GM12892 (cell line): ENCODE data around the gene PDGFB. TPM values are rescaled to one million over a fixed set of nuclear protein-coding genes. Genes with fewer than 3 reads are reported as not detected.

ENCODE experiments used
- DNase-seq: peaks from one replicate; pipeline ENCODE4 v3.0.0; 2011; ENCODE audit not compliant: insufficient read length
- FAIRE-seq: peaks from 2 replicates; lab custom pipeline; 2011; peaks lifted over from hg19 to GRCh38; lab: Jason Lieb, UNC
- POLR2A ChIP-seq: IDR thresholded peaks from 2 replicates; pipeline ENCODE4 v1.6.1; 2011; ENCODE audit warnings: low read depth, low read length, control low read depth
- POLR2AphosphoS5 ChIP-seq: IDR thresholded peaks from 2 replicates; pipeline ENCODE4 v1.6.1; 2011; ENCODE audit warnings: low read depth, low read length, control low read depth
- TAF1 ChIP-seq: IDR thresholded peaks from 2 replicates; pipeline ENCODE4 v1.6.1; 2011; ENCODE audit warnings: low read depth, mild to moderate bottlenecking, control low read depth, low read length, borderline replicate concordance
- polyA plus RNA-seq: library from polyadenylated mRNA; unstranded; fragments of >200 nt; gene quantifications from one replicate; pipeline ENCODE4 v1.2.1, GENCODE V29; 2012; ENCODE audit warnings: missing spikeins, inconsistent platforms; ENCODE audit not compliant: missing spikeins

PDGFB gene
- polyA plus RNA-seq: 0.64 TPM

DNA sequence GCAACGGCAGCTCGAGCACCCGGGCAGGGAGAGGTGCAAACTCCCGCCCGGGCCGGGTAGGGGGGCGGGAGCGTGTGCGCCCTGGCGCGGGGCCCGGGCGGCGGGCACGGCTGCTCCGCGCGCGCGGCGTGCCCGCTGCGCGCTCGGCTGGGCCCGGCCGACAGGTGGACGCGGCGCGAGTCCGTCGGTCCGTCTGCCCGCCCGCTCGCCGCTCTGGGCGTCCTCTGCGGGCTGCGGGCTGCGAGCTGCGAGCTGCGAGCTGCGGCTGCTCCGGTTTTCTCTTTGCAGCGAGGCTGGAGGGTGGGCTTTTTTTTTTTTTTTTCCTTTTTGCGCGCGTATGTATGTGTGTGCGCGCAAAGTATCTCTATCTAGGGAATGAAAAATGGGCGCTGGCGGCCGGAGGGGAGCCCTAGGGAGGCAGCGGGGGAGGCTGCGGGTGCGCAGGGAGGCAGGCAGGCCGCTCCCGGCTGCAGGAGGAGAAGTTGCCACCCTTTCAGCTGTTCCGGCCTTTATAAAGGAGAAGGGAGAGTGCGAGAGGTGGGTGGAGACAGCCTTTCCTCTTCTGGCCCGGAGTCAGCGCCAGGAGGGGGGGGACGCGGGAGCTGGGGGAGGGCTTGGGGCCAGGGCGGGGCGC lies at the start of gene PDGFB:
Gene PDGFB (minus strand): TSS at position 487 of the 634 bp plus-strand sequence. CDS start 1,019 bp downstream, outside the sequence.
- TF ChIP-seq POLR2A (no peak), POLR2AphosphoS5 (no peak), TAF1 (no peak)
- no peak for FAIRE-seq
- no peak for DNase-seq

- no peak for DNase-seq
- no peak for FAIRE-seq
- TF ChIP-seq TAF1 (no peak), POLR2A (no peak), POLR2AphosphoS5 (no peak)
Measured at GRCh38 chr22:39293766-39294368, 49.1 kb upstream of the PDGFB start.

DNA sequence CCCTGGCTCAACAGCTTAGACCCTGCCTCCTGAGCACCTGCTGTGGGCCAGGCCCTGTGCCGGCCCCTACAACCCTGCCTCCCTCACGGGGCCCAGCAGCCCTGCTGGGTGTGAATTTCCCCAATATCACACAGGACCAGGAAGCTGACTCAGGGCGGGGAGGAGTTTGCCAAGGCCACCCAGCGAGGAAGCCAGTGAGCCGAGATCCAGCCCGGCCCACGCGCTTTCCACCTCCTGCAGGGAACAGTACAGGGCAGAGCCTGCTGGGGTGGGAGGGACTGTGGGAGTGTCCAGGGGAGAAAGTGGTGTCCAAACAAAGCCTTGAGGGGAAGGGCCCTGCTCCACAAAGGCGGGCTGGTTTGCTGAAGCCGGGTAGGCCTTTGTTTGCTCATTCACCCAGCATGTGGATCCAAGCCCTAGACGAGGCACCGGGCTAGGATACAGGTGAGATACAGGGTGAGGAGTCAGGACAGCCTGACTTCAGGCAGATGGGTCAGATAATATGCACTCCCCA lies 47.8 kb upstream of the PDGFB start:
- TF ChIP-seq TAF1 (no peak), POLR2A (no peak), POLR2AphosphoS5 (no peak)
- FAIRE-seq (no peak), DNase-seq (no peak)

GRCh38 chr22:39292031-39292462 lies 47.3 kb upstream of the PDGFB start:
- TF ChIP-seq POLR2A: no peak
- TF ChIP-seq TAF1: no peak
- no peak for TF ChIP-seq POLR2AphosphoS5
- DNase-seq (no peak), FAIRE-seq (no peak)

DNA sequence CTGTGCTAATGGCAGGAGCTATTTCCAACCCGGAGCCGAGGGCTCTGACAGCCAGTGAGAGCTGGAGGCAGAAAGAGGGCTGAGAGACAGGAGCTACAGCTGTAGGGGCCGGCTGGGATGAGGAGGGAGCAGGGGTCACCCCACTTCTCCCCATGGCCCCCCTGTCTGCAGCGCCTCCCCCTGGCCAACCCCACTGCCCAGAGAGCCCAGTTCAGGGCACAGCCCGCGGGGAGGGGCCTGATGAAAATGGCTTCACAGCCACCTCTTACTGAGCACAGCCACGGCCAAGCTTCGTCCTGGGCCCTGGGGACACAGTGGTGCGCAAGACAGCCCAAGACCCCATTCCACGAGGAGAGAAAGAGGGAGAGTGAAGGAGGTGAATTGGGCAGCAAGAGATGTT lies 46.7 kb upstream of the PDGFB start:
- no peak for TF ChIP-seq POLR2AphosphoS5
- no peak for TF ChIP-seq POLR2A
- no peak for TF ChIP-seq TAF1
- DNase-seq (no peak), FAIRE-seq (no peak)

DNA sequence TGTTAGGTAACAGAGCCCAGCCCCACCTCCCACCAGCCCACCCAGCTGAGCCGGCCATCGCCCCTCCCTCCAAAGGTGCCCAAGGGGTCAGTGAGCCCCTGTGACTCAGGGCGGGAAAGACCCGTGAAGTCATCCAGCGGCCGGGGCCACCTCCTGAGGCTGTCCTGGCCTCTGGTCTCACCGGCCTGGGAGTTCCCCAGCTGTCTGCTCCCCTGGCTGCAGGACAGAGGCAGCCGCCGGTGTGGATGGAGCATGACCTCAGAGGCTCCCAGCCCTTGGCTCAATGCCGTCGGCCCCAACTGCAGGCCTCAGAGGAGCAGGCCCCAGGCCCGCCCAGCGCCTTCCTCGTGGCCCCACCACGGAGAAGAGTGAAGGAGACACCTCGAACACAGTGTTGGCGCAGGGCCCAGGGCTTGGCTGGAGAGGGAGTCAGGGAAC lies 46.0 kb upstream of the PDGFB start:
- DNase-seq (no peak), FAIRE-seq (no peak)
- TF ChIP-seq TAF1 (no peak), POLR2AphosphoS5 (no peak), POLR2A (no peak)

DNA sequence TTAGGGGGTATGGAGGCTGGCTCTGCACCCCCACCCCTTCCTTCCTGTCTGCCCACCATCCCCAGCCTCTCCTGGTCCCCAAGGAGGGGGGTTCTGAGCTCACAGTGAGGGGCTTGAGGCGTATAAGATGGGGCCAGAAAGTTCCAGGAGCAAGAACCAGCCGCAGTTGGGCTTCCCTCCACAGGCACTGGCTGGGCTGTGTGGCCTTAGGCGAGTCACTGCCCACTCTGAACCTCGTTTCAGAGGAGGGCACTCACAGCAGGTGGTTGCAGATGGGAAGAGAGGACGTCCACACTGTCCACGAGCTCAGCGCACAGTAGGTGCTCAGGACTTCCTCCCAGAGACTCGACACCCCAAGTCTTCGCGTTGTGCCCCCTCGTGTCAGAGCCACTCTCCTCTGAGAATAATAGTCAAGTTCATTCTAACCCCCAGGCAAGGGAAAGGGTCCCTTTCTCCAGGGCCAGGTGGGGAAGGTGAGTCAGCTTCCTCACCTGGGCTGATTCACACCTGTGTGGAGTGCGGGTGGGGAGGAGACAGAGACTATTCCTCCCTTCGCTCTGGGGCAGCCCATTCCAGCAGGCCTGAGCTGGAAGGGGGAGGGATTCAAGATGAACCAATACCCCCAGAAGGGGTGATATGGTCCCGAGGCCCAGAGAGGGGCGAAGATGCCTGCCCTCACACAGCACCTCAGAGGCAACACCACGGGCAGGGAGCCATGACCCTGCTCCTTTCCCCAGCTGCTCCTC lies 45.4 kb upstream of the PDGFB start:
- no peak for TF ChIP-seq TAF1
- no peak for TF ChIP-seq POLR2AphosphoS5
- TF ChIP-seq POLR2A: no peak
- no peak for FAIRE-seq
- DNase-seq: no peak

- DNase-seq (no peak), FAIRE-seq (no peak)
- TF ChIP-seq TAF1 (no peak), POLR2A (no peak), POLR2AphosphoS5 (no peak)
Measured at GRCh38 chr22:39289533-39289932, 44.8 kb upstream of the PDGFB start.

GRCh38 chr22:39288135-39288898 lies 43.5 kb upstream of the PDGFB start:
- TF ChIP-seq POLR2AphosphoS5 (no peak), POLR2A (no peak), TAF1 (no peak)
- DNase-seq (no peak), FAIRE-seq (no peak)

GRCh38 chr22:39287076-39287725 lies 42.4 kb upstream of the PDGFB start:
- no peak for DNase-seq
- peak; percentile 79 for FAIRE-seq

GRCh38 chr22:39284983-39285382 lies 40.2 kb upstream of the PDGFB start:
- TF ChIP-seq TAF1: no peak
- no peak for TF ChIP-seq POLR2AphosphoS5
- no peak for TF ChIP-seq POLR2A
- no peak for DNase-seq

More at GRCh38 chr22:39287076-39287725, 42.4 kb upstream of the PDGFB start:
- TF ChIP-seq POLR2AphosphoS5 (no peak), TAF1 (no peak), POLR2A (no peak)

More at GRCh38 chr22:39284983-39285382, 40.2 kb upstream of the PDGFB start:
- FAIRE-seq: no peak
